HG02610 (cell line): Measurements from ENCODE around the gene RNF13.
A peak's percentile ranks its signal among the peaks of the same experiment; 100 is the strongest.

ENCODE experiments used
- ATAC-seq: cut with Tn5 transposase; IDR thresholded peaks from one replicate; pipeline ENCODE4 v1.9.1; 2021; ENCODE audit warnings: mild to moderate bottlenecking, moderate library complexity; ENCODE audit not compliant: unreplicated experiment

Gene RNF13, protein sequence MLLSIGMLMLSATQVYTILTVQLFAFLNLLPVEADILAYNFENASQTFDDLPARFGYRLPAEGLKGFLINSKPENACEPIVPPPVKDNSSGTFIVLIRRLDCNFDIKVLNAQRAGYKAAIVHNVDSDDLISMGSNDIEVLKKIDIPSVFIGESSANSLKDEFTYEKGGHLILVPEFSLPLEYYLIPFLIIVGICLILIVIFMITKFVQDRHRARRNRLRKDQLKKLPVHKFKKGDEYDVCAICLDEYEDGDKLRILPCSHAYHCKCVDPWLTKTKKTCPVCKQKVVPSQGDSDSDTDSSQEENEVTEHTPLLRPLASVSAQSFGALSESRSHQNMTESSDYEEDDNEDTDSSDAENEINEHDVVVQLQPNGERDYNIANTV

DNA sequence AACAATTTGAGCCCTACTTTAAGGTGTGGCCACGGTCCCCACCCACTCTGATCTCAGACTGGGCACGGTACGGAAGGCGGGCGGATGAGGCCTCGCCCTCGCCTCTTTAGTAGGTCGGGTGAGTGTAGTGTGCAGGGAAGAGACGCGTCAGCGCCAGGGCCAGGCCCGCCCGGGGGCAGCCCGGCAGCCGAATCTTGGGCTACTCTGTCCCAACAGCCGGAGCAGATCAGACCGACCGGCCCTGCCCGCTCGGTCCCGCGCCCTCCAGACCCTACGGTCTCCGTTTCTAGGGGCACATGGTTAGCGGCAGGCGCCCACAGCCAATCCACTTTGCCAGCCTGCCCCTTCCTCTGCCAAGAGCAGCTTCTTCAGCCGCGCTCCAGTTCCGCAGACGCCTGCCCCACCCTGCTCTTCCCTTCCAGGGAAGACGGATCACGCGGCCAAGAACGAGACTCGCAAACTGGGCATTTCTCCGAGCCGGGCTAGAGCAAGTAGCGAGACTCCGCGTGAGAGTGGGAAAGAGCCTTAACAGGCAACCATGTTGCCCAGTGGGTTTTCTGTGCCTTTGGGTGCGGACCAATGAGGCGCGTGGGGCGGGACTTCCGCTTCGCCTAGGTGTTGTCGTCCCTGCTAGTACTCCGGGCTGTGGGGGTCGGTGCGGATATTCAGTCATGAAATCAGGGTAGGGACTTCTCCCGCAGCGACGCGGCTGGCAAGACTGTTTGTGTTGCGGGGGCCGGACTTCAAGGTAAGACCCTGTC lies at the start of gene RNF13:
TSS of gene RNF13 (plus strand) at position 610 of the 761 bp plus-strand sequence. CDS start 32,812 bp downstream, outside the sequence.
- peak; percentile 95 for ATAC-seq

DNA sequence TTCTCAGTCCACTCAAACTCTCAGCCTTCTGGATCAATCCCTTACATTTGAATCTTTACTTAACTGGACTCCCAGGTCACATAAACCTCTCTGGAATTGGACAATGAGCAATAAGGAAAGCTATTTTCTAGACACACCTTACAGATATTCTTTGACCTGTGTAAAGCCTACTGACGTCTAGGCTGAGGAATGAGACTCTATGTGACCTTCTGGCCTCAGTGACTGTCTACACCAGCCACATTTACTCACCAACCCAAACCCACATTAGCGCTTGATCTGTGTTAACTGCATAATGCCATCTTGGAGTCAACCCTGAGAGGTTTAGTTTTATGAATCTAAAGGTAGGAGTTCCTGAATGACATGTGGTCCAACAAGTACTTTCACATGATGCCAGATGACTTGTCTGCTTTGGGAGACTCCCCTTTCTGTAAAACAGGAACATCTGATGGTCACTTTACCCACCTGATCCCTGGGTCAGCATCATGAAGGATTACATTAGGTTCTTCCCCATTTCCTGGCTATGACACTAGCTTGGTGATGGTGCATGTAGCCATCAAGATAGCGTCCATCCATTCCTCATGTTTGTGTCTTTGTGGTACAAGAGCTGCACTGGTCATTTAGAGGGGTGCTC lies 49.3 kb upstream of the RNF13 start:
- no peak for ATAC-seq

DNA sequence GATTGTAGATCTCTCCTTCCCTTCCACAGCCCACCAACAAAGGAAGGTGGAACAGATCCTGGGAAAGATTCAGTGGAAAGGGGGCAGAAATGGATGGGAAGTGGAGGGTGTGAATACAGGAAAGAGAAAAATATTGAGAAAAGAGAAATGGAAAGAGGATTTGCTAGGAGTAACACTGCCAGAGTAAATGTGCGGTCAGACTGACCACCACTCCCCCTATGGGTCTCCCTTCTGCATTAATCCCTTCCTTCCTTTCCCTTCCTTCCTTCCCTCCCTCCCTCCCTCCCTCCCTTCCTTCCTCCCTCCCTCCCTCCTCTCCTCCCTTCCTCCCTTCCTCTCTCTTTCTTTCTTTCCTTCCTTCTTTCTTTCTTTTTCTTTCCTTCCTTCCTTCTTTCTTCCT lies 48.7 kb upstream of the RNF13 start:
- ATAC-seq, result no peak

DNA sequence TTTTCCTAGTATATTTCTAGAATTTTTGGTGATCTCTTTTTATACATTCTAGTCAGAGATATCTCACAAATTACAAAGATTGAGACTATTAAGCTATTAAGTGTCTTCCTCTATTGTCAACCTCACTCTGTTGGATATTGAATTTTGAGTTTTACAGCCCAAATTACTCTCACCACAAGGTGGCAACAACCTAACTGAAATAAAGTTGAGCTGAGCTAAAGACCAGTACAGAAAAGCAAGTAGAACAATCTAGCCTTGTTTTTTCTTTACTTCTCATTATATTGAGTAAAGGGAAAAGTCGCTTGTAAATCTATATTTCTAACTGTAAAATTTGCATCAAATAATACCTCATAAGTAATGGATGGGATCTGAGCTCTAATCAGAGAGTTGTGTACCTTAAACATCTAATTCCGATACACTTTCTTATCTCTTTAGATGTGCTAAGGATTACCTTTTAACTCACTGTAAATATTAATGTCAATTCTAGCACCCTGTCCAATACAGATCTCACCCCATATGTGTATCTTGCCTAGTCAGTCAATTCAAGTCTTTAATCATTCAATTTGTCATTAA lies 47.2 kb upstream of the RNF13 start:
- no peak for ATAC-seq

DNA sequence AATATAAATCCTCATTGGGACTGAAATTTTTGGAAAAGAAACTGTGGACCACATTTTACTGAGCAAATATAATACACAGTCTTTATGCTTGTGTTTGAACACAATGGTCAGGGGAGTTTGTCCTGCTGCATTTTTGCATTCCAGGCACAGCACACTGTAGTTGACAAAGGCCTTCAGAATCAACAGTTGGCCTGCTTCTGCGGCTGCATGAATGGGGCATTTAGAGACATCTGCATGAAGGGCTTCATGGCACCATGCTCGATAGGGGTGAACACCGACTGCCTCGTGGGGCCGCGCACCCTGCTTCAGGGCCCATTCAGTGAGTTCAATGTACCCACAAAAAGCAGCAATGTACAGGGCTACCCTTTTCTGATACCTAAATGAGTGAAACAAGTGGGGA lies 45.3 kb upstream of the RNF13 start:
- ATAC-seq, result no peak

DNA sequence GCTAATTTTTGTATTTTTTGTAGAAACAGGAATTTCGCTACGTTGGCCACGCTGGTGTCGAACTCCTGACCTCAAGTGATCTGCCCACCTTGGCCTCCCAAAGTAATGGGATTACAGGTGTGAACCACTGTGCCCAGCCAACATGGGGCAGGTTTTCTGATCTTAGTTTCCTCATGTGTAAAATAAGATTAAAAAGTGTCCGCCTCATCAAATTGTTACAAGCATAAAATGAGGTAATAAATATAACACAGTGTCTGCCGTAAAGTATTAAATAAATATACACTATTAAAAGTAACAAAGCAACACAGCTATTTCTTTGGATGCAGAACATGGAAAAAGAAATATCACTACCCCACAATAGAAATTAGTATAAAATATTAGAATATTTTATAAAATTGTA lies 44.3 kb upstream of the RNF13 start:
- no peak for ATAC-seq

DNA sequence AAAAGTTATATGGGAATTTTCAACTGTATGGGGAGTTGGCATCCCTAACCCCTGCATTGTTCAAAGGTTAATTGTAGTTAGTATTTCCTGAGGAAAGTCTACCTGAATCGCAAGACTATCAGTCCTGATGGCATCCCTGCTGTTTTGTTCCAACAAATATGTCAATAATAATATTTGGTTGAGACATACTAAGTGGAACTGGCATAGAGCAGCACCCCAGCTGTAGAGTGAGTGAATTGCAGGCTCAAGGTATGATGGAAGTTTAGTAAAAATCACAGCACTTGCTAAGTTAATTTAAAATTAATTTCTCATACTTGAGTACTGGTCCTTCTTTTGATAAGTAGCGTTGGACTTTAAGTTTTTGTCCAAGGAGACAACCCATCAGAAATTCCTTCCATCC lies 42.8 kb upstream of the RNF13 start:
- no peak for ATAC-seq

DNA sequence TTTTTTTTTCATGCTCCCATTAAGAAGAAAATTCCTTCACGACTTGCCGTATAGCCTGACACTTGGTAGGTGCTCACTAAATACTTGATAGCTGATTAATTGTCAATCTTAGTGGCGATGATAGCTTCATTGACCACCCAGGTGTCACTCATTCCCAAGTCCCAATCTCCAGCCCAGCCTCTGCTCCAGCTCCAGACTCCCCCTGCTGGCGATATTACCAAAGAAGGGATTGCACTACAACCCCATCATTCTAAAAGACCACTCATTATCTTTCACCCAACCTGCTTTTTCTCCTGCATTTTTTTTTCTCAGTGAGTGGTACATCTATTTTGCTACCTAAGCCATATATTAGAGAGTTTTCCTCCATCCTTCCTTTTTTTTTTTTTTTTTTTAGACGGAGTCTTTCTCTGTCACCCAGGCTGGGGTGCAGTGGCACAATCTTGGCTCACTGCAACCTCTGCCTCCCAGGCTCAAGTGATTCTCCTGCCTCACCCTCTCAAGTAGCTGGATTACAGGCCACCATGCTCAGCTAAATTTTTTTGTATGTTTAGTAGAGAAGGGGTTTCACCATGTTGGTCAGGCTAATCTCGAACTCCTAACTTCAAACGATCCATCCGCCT lies 41.3 kb upstream of the RNF13 start:
- no peak for ATAC-seq

DNA sequence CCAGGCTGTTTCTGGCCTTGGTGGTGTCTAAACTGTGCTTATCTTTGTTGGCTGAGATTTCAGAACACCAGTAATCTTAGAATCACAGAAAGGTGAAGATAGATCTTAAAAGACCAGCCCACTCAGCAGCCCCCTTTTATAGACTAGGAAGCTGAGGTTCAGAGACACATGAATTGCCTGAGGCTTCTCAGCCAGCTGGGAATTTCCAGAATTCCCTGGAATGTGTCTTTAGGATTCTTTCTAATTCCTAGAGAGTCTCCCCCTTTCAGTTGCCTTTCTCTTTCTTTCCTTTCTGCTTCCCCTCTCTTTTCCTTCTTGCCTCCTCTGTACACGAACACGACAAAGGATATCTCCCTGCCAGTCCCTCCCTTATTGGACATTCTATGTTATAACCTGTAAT lies 40.2 kb upstream of the RNF13 start:
- no peak for ATAC-seq

DNA sequence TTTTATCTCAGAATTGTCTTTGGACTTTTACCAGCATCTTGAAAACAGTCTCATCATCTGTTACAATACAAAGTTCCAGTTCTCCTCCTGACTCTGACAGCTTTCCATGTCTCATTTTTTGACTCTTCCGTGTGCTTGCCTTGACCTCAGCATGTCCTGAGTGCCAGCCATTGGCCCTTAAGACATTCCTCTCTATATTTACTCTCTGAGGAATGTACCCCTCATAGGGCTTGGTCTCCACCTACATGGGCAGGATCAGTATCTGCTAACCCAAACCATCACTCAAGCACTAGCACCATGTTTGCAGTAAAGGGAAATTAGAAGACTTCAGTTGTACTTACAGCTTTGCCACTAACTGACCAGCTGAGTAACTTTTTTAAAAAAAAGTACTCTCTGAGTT lies 36.8 kb upstream of the RNF13 start:
- no peak for ATAC-seq

DNA sequence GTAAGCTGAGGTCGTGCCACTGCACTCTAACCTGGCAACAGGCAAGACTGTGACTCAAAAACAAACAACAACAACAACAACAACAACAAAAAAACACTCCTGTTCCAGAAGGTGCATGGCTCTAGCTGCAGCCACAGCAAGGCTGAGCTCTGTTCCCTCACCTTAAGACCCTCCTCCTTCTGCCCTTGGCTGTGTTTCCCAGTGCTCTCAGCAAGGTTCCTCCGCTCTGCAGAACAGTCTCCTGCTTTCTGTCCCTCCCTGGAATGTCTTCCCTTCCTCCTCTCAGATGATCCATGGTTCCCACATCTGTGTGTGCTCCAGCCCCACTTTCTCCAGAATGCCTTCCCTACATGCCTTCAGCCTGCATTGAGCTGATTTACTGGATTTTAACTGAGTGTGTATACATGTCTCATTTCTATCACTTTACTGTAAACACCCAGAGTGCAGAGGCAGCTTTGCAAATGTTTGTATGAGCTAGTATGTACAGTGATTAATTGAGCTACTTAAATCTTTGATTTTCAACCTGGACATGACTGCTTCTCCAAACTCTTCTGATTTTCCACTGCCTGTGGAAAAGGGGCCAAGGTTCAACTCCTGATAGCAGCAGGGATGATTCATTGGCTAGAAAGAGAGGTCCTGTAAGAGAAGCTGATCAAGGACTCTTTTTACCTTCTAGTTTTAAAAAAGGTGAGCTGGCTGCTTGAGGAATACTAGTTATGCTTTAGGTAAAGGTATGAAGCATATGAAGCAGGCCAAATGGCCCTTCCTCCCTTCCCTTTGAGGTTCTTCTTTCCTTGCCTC lies 35.4 kb upstream of the RNF13 start:
- ATAC-seq, result no peak

DNA sequence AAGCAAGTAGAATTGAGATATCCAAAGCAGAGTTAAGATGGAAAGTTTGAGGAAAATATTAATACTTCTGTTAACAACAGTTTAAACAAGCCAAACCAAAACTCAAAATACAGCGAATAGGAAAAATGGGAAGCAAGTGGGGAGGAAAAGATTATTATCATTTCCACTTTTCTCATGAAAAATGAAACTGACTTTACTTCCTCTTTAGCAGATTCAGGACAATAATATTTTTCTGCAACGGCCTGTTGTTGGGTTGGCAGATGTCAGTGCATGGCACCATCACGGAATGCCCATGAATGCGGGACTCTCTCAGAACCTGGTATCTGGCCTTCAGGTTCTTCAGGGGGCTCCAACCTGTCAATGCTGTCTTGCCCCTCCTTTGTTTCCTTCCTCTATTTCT lies 31.8 kb upstream of the RNF13 start:
- ATAC-seq, result no peak

DNA sequence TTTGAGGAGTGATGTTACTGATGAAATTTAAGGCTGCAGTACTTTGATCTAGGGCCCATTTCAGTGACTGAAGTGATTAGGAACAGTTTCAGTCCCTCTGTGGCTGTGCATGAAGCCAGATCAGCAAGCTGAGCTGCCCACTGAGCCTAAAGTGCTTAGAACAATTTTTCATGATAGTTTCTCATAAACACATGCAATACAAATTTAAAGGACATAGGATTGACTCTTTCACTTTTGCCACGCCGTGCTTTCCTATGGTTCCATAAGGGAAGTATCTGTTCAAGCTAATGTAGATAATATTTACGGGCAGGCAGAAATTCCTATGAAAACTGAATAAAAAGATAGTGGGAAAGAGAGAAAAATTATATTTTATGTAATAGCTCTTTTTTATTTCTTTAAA lies 31.3 kb upstream of the RNF13 start:
- no peak for ATAC-seq

DNA sequence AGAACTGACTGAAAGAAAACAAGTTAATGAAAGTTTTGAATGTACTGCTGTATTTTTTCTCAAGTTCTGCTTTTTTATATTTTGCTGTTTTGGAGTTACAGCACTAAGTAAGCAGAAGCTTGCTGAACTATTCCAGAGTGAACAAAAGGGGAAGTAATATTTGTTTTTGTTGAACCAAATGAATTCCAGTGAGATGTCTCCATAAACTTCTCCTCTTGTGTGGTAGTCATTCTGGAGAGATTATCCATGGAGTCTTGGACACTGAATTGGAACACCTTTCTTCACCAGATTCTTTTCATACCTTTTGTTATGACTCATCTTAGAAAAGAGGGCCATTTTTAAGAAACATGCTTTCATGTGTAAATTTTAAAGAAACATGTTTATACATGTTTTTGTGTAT lies 29.4 kb upstream of the RNF13 start:
- ATAC-seq, result no peak

DNA sequence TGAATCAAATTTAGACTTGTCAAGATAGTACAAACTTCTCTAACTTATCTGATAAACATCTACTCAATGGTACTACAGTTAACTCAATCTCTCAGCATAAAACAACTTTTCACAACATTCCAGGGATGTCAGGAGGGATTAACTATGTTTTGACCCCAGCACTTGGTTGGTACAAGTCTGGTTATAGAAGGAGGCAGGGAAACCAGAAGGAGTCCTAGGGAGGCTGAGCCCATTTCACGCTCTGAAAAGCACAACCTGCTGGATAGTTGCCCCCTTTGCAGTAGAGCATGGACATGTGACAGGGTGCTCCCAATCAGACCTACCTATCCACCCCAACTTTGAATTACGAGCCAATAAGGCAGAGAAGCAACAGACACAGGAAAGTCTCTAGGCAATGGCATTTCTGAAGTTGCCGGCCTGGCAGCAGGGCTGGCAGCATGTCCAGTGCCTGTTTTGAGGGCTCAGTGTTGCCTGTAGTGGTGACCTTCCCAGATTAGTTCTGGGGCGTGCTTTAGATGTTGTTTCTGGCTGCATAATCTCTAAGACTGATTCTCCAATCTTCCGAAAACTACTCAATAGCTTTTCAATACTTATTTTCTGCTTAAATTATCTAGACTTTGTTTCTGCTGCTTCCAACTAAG lies 28.8 kb upstream of the RNF13 start:
- no peak for ATAC-seq

DNA sequence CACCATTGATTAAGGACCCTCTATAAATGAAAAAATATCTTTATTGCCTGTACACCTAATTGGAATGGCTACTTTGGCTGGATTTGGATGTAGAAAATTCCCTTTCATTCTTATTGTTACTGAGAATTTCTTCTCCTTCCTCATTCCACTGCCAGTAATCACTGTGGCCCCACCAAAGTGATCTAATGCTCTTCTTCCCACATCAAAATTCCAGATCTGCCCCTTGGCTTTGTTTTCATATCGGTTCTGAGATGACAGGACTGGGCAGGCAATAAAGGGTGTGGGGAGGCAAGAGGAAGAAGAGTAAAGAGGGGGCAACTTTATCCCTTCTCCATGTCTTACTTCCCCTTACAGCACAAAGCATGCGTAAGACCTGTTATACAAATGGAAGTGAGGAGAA lies 22.7 kb upstream of the RNF13 start:
- no peak for ATAC-seq

DNA sequence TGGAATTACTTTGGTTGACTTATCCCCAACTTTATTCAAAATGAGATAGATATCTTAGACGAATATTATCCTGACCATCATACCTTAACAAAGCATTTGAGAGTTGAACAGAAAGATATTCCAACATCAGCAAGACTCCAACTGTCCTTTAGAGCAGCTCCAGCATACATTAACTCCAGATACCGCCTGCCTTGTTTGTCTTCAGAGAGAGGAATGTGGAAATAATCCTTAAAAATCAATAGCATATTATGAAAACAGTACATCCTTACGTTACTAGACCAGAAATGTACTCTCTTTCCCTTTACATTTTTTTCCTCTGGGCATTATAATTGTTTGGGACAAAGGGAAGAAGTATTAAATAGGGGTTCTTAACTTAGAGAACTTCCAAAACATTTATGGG lies 22.3 kb upstream of the RNF13 start:
- no peak for ATAC-seq

DNA sequence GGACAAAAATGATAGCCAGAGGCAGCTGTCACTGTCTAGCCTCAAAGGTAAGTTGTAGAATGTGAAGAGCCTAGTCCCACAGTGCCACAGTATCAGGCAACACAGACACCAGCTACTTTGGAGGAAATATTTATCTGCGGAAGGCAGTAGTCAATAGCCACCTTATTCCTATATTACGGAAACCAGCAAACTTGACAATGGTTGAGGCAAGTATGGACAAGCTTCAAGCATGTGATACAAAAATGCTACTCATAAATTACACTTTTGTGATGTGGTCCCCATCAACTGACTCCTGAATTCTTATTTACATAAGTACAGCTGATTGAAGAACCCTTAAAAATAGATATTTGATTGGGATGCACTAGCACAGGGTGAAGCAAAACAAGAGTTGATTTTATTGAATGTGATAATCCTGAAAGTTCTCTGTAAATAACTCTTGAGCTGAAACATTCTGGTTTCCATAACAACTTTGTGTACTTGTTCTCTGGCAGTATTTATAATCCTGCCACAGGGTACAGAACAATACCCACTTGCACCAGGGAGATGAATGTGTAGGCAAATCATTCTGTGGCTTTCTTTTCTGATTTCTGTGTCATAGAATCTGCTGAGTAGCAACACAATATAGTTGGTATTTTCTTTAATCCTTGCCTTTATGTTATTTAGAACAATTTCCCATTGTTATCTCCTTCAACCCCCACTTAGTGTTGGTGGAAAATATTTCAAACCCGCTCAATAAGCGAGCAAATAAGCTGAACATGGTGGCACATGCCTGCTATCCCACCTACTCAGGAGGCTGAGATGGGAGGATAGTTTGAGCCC lies 20.4 kb upstream of the RNF13 start, which contains the start of gene ANKUB1:
TSS of gene ANKUB1 (minus strand) at position 103 of the 819 bp plus-strand sequence. CDS start 188 bp downstream, outside the sequence.
- ATAC-seq, result no peak

DNA sequence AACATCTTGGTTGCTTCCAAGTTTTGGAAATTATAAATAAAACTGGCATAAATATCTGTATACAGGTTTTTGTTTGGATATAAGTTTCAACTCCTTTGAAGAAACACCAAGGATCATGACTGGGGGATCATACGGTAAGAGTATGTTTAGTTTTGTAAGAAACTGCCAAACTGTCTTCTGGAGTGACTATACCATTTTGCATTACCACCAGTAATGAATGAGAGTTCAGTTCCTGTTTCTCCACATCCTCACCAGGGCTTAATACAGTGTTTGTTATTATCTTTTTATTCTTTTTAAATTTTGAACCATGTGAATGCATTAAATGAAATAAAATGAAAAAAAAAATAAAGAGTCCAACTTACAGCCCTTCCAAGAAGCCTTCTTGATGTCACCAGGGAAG lies 17.0 kb upstream of the RNF13 start:
- ATAC-seq, result no peak
